PC-3 (cell line): ENCODE measurements around the gene ADGRL3. TPM values are rescaled to one million over a fixed set of nuclear protein-coding genes. Genes with fewer than 3 reads are reported as not detected.
"Not testable (repeated sequence)": the region's sequence is repeated elsewhere in the genome, so short reads cannot be mapped to it uniquely, and the experiment has no call there.

Experiments used
- ATAC-seq: fragments of 200-7000 bp; cut with Tn5 transposase; 2 replicates; pipeline ENCODE4 v1.9.1; 2020; ENCODE audit warnings: mild to moderate bottlenecking, moderate library complexity
- BruUV-seq: library from RNA; stranded (reverse); fragments of 400-500 nt; replicated peaks from 2 replicates; lab custom pipeline; 2021; lab: Mats Ljungman, UMichigan
- CTCF ChIA-PET: fragments of 300-600 bp; sonication (Branson Sonifier 250); formaldehyde crosslinking; loops from one replicate; lab custom pipeline; 2022; ENCODE audit warnings: antibody characterized with exemption; lab: Charles Lee
- POLR2A ChIA-PET: fragments of 300-600 bp; sonication (Branson Sonifier 250); formaldehyde crosslinking; loops from one replicate; lab custom pipeline; 2022; ENCODE audit warnings: antibody characterized with exemption; ENCODE audit not compliant: unreplicated experiment; lab: Charles Lee
- DNase-seq: peaks from one replicate; pipeline ENCODE4 v3.0.0-alpha.2; 2015
- H2AFZ ChIP-seq: fragments of 300-600 bp; sonication (generic); 2 replicates; pipeline ENCODE4 v1.6.0; 2016; ENCODE audit warnings: antibody characterized with exemption, low read length
- H3F3A ChIP-seq: fragments of 300-600 bp; sonication (generic); one replicate; pipeline ENCODE4 v1.6.0; 2017; ENCODE audit warnings: antibody characterized with exemption, low read length, control low read depth, mild to moderate bottlenecking; ENCODE audit not compliant: unreplicated experiment
- H3K27ac ChIP-seq: fragments of 300-600 bp; sonication (generic); 2 replicates; pipeline ENCODE4 v1.5.1; 2016; ENCODE audit warnings: mild to moderate bottlenecking, low read length
- H3K27me3 ChIP-seq: fragments of 300-600 bp; sonication (generic); 2 replicates; pipeline ENCODE4 v1.6.1; 2016; ENCODE audit warnings: low read length, mixed read lengths
- H3K36me3 ChIP-seq: fragments of 300-600 bp; sonication (generic); 2 replicates; pipeline ENCODE4 v1.6.1; 2016; ENCODE audit warnings: low read depth, mixed run types, low read length, mixed read lengths
- H3K4me1 ChIP-seq: fragments of 300-600 bp; sonication (generic); 2 replicates; pipeline ENCODE4 v1.5.1; 2016; ENCODE audit warnings: low read length; ENCODE audit not compliant: insufficient read depth
- H3K4me2 ChIP-seq: fragments of 300-600 bp; sonication (generic); 2 replicates; pipeline ENCODE4 v1.6.0; 2016; ENCODE audit warnings: low read length
- H3K4me3 ChIP-seq: fragments of 300-600 bp; sonication (generic); 2 replicates; pipeline ENCODE4 v1.5.1; 2016; ENCODE audit warnings: mild to moderate bottlenecking, low read length, mixed read lengths
- H3K79me2 ChIP-seq: fragments of 300-600 bp; sonication (generic); 2 replicates; pipeline ENCODE4 v1.6.1; 2017; ENCODE audit warnings: low read length, mixed read lengths
- H3K9ac ChIP-seq: fragments of 300-600 bp; sonication (generic); 2 replicates; pipeline ENCODE4 v1.6.0; 2016; ENCODE audit warnings: mild to moderate bottlenecking, low read length
- H3K9me2 ChIP-seq: fragments of 300-600 bp; sonication (generic); replicated peaks from 2 replicates; pipeline ENCODE4 v1.6.1; 2016; ENCODE audit warnings: mixed run types, low read length, mixed read lengths
- H3K9me3 ChIP-seq: fragments of 300-600 bp; sonication (generic); 2 replicates; pipeline ENCODE4 v1.6.1; 2016; ENCODE audit warnings: low read length, mixed read lengths
- H4K20me1 ChIP-seq: fragments of 300-600 bp; sonication (generic); 2 replicates; pipeline ENCODE4 v1.6.1; 2016; ENCODE audit warnings: low read length, mixed read lengths
- EZH2 ChIP-seq: fragments of 300-600 bp; sonication (generic); IDR thresholded peaks from one replicate; pipeline ENCODE4 v1.6.1; 2017; ENCODE audit warnings: antibody characterized with exemption, mild to moderate bottlenecking, low read length; ENCODE audit not compliant: unreplicated experiment
- EZH2phosphoT487 ChIP-seq: fragments of 300-600 bp; sonication (generic); IDR thresholded peaks from 2 replicates; pipeline ENCODE4 v1.6.1; 2018; ENCODE audit warnings: mild to moderate bottlenecking, antibody characterized with exemption, low read length, borderline replicate concordance
- intact Hi-C: fragments of 100-400 bp; cut with micrococcal nuclease; formaldehyde crosslinking; loops from 2 replicates; pipeline ENCODE4 v1.9.0; 2023
- total RNA-seq: library from RNA; depleted of rRNA; stranded (reverse); fragments of >200 nt; gene quantifications from 2 replicates; pipeline ENCODE4 v1.2.3, GENCODE V29; 2014
- TF ChIP-seq, protein P1 (sequence below): fragments of 300-600 bp; sonication (generic); conservative IDR thresholded peaks from 2 replicates; pipeline ENCODE4 v1.5.1; 2017; ENCODE audit warnings: antibody characterized with exemption, low read depth, mild to moderate bottlenecking, low read length

Gene ADGRL3
- total RNA-seq, 1 experiment from 2014 or later, result 0.66 TPM

DNA sequence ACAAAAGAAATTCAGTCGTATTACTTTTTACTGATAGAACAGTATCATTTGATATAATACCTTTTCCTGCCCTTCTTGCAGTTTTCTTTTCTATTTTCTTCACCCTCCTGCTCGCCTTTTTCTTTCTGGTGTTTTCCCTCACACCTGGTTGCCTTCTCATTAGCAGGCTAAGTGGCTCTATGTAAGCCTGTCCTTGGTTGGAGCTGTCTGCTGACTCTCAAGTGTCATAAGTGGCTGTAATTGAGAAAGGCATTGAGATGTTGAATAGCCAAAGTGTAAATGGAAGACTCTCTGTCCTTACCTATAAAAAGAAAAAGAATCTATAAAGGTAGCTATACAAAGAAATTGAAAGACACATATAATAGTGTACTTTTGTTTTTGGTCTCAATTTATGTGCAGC lies 180.7 kb downstream of the ADGRL3 start:
- Histone ChIP-seq H3K4me1 (no peaks in the 10 kb centered on the region), H2AFZ (no peak overlapping the region), H3K4me2 (no peak overlapping the region), H3K9me2 (no peaks in the 10 kb centered on the region), H3K9me3 (no peaks in the 10 kb centered on the region), H3K79me2 (no peaks in the 10 kb centered on the region), H3K36me3 (no peaks in the 10 kb centered on the region), H3K27ac (no peak overlapping the region), H3K4me3 (no peak overlapping the region), H3K27me3 (no peaks in the 10 kb centered on the region), H4K20me1 (no peaks in the 10 kb centered on the region), H3F3A (no peaks in the 10 kb centered on the region), H3K9ac (no peak overlapping the region)
- DNase-seq (no peak), ATAC-seq (no peak)
- ChIA-PET POLR2A (no interaction called here), CTCF (no interaction called here)
- no TSS peak for BruUV-seq
- intact Hi-C loops, result no loop called here
- TF ChIP-seq, protein P1, sequence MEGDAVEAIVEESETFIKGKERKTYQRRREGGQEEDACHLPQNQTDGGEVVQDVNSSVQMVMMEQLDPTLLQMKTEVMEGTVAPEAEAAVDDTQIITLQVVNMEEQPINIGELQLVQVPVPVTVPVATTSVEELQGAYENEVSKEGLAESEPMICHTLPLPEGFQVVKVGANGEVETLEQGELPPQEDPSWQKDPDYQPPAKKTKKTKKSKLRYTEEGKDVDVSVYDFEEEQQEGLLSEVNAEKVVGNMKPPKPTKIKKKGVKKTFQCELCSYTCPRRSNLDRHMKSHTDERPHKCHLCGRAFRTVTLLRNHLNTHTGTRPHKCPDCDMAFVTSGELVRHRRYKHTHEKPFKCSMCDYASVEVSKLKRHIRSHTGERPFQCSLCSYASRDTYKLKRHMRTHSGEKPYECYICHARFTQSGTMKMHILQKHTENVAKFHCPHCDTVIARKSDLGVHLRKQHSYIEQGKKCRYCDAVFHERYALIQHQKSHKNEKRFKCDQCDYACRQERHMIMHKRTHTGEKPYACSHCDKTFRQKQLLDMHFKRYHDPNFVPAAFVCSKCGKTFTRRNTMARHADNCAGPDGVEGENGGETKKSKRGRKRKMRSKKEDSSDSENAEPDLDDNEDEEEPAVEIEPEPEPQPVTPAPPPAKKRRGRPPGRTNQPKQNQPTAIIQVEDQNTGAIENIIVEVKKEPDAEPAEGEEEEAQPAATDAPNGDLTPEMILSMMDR, result no peak
- TF ChIP-seq EZH2phosphoT487 (no peak), EZH2 (no peak)

DNA sequence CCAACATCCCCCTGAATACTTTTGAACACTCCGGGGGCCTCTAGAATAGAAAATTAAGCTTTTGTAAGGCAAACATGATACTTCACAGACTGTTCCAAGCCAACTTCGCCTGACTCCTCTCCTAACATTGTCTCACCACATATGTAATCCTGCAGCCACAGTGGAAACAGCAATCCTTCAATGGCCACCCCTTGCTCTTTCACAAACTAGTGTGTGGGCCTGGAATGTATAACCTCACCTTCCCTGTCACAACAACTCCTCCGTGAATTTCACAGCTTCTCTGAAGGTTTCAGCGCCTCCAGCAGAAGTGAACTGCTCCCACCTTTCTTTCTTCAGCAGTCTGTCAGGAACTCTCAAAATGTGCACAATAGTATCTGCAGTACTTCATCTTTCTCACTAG lies 185.1 kb downstream of the ADGRL3 start:
- intact Hi-C loops, result no loop called here
- H3K9me3 ChIP-seq, result no peaks in the 10 kb centered on the region
- no peak overlapping the region for H3K4me3 ChIP-seq
- H3K79me2 ChIP-seq, result no peaks in the 10 kb centered on the region
- H2AFZ ChIP-seq, result peak overlapping the region; percentile 41; the same call in 1 of the 2 replicates
- DNase-seq (no peak), ATAC-seq (no peak)
- ChIA-PET POLR2A (no interaction called here), CTCF (no interaction called here)
- H3K27me3 ChIP-seq, result no peaks in the 10 kb centered on the region
- no peaks in the 10 kb centered on the region for H4K20me1 ChIP-seq
- H3K4me1 ChIP-seq, result no peaks in the 10 kb centered on the region
- no peaks in the 10 kb centered on the region for H3K9me2 ChIP-seq
- H3K9ac ChIP-seq, result no peak overlapping the region
- H3K27ac ChIP-seq, result no peak overlapping the region
- no peak overlapping the region for H3K4me2 ChIP-seq
- no peaks in the 10 kb centered on the region for H3K36me3 ChIP-seq
- TF ChIP-seq EZH2phosphoT487 (no peak), EZH2 (no peak)
- TF ChIP-seq, protein P1, result no peak
- no TSS peak for BruUV-seq
- no peaks in the 10 kb centered on the region for H3F3A ChIP-seq

DNA sequence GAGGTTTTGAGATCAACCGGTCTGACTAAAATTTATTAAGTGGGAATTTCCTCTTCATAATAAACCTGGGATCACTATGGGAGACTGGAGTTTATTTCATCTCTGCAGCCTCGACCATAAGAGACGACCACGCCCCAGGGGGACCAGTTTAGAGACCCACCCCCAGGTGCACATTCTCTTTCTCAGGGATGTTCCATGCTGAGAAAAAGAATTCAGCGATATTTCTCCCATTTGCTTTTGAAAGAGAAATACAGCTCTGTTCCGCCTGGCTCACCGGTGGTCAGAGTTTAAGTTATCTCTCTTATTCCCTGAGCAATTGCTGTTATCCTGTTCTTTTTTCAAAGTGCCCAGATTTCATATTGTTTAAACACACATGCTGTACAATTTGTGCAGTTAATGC lies 187.2 kb downstream of the ADGRL3 start:
- intact Hi-C loops, result not testable (repeated sequence)

More for the DNA sequence above, 187.2 kb downstream of the ADGRL3 start:
- POLR2A ChIA-PET, H3K4me2 ChIP-seq, H3K9me3 ChIP-seq, BruUV-seq, H3K9me2 ChIP-seq, ATAC-seq, H3K9ac ChIP-seq, H3K4me1 ChIP-seq, H3K27me3 ChIP-seq, DNase-seq, H4K20me1 ChIP-seq, H3F3A ChIP-seq, CTCF ChIA-PET, H2AFZ ChIP-seq, H3K4me3 ChIP-seq, H3K79me2 ChIP-seq, H3K27ac ChIP-seq, H3K36me3 ChIP-seq: not testable (repeated sequence)
